Measurements from ENCODE around the gene EXO1.

DNA sequence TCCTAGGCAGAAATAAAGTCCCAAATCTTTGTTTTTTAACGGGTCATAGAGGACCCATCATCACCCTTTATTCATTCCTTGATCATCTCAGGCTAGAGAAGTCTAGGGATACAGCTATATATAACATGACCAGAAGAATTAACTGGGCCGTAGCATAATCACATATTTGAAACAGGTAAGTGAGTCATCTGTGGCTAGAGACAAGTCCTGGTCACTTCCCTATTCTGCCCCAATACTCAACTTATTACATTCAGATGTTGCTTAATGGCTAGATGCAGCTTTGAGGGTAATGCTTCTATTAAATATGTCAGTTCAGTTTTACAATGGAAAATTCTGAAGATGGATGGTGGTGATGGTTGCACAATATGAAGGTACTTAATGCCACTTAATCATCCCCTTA, 47.0 kb downstream of the EXO1 start:
- TF ChIP-seq CTCF (IDR thresholded peaks at IDR 0.05) = no peak
- TF ChIP-seq POLR2A (IDR thresholded peaks at IDR 0.05) = no peak

All from Peyer's patch (tissue), 4 donors.